Lung (tissue), 12 donors: ENCODE results near the gene P2RX6. TPM values are rescaled to one million over a fixed set of nuclear protein-coding genes. Genes with fewer than 3 reads are reported as not detected.
A peak's percentile ranks its signal among the peaks of the same experiment; 100 is the strongest.

Experiments
- ATAC-seq: fragments of 200-7000 bp; cut with Tn5 transposase; one replicate; pipeline ENCODE4 v1.9.1; 2020; ENCODE audit warnings: moderate number of reproducible peaks; ENCODE audit not compliant: insufficient read depth, low FRiP score
- DNase-seq, 3 donors: peaks; one replicate each; pipeline ENCODE4 v3.0.0-alpha.2; 2013 to 2017
- H3K27ac ChIP-seq, 2 donors: one replicate each; pipeline ENCODE4 v1.5.1; 2013; ENCODE audit warnings: mild to moderate bottlenecking in 2 of 2, moderate library complexity in 2 of 2, control low read depth in 1 of 2, inconsistent platforms in 1 of 2, low read depth in 1 of 2, low read length in 1 of 2
- H3K27me3 ChIP-seq, 3 donors: one replicate each; pipeline ENCODE4 v1.5.1; 2013; ENCODE audit warnings: low read length in 2 of 3; ENCODE audit not compliant: control insufficient read depth in 3 of 3, insufficient read depth in 3 of 3
- H3K36me3 ChIP-seq, 4 donors: one replicate each; pipeline ENCODE4 v1.5.1; 2013; ENCODE audit warnings: low read length in 4 of 4, mild to moderate bottlenecking in 1 of 4, moderate library complexity in 1 of 4; ENCODE audit not compliant: control insufficient read depth in 4 of 4, insufficient read depth in 4 of 4
- H3K4me1 ChIP-seq, 5 donors: one replicate each; pipeline ENCODE4 v1.5.1; 2013; ENCODE audit warnings: low read length in 5 of 5, mild to moderate bottlenecking in 2 of 5, moderate library complexity in 1 of 5; ENCODE audit not compliant: control insufficient read depth in 5 of 5, insufficient read depth in 5 of 5
- H3K4me3 ChIP-seq: one replicate; pipeline ENCODE4 v1.5.1; 2013; ENCODE audit warnings: mild to moderate bottlenecking, control low read depth, moderate library complexity
- H3K9ac ChIP-seq, 2 donors: one replicate each; pipeline ENCODE4 v1.5.1; 2013; ENCODE audit warnings: low read length in 2 of 2, control low read depth in 1 of 2; ENCODE audit not compliant: insufficient read depth in 1 of 2
- H3K9me3 ChIP-seq, 4 donors: one replicate each; pipeline ENCODE4 v1.5.1; 2013; ENCODE audit warnings: low read length in 3 of 4, mild to moderate bottlenecking in 1 of 4, moderate library complexity in 1 of 4; ENCODE audit not compliant: control insufficient read depth in 4 of 4, insufficient read depth in 3 of 4
- CTCF ChIP-seq: IDR thresholded peaks from 2 replicates; pipeline ENCODE4 v1.5.1; 2012; ENCODE audit warnings: mild to moderate bottlenecking; ENCODE audit errors: control extremely low read depth, extremely low read depth
- WGBS, 2 donors: extraction: QIAGEN DNeasy Blood & Tissue Kit; methylation state at CpG; one replicate each; pipeline ENCODE4 v1.1.7; 2013; 5-methylcytosine and 5-hydroxymethylcytosine counted together
- polyA plus RNA-seq, 2 donors: library from polyadenylated mRNA; stranded (reverse); fragments of 200-250 nt; gene quantifications; one replicate each; pipeline ENCODE4 v1.2.1, GENCODE V29; 2013
- total RNA-seq, 2 donors: library from RNA; depleted of rRNA in 1 of 2; stranded (reverse); fragments of >200 nt in 1 of 2; gene quantifications; one replicate each; pipeline ENCODE4 v1.2.1, GENCODE V29; 2014 to 2021
- donor health status: control.
- donor health status: control.
- donor health status: Bipolar disorder and iron deficiency.
- donor health status: healthy.
- donor health status: DM: yes; HTN: yes; CAD: no.

The P2RX6 gene
- total and polyA plus RNA-seq, 4 donors: 0.21 to 2.2 (median 0.93) TPM

- H3K27ac ChIP-seq: no peak overlapping the region
- WGBS, 2 donors: 57 to 58% methylated on average over 8 of the region's 8 CpGs
- ATAC-seq (no peak), DNase-seq (no peak)
- H3K9ac ChIP-seq: no peak overlapping the region
- no peaks in the 10 kb centered on the region for H3K9me3 ChIP-seq
- no peaks in the 10 kb centered on the region for H3K36me3 ChIP-seq
- no peak for TF ChIP-seq CTCF
- peaks cover 0 to 3% (median 0%) of the 10 kb centered on the region in 5 donors for H3K4me1 ChIP-seq
- no peak overlapping the region for H3K4me3 ChIP-seq
- H3K27me3 ChIP-seq: no peaks in the 10 kb centered on the region
Observed at GRCh38 chr22:21025266-21025665, 10.3 kb downstream of the P2RX6 start.

- no peak for ATAC-seq
- no peak overlapping the region for H3K9ac ChIP-seq
- WGBS, 2 donors: 88 to 89% methylated on average over 27 of the region's 27 CpGs
Observed at GRCh38 chr22:21025763-21026755, 11.1 kb downstream of the P2RX6 start.

GRCh38 chr22:21026783-21027692, 12.1 kb downstream of the P2RX6 start:
- WGBS, 2 donors: 72 to 81% methylated on average over 14 of the region's 14 CpGs
- Histone ChIP-seq H3K36me3 (no peaks in the 10 kb centered on the region), H3K27ac (no peak overlapping the region), H3K4me1 (peaks cover 0 to 3% (median 0%) of the 10 kb centered on the region in 5 donors), H3K9ac (no peak overlapping the region), H3K9me3 (no peaks in the 10 kb centered on the region), H3K27me3 (peaks cover 0 to 4% (median 0%) of the 10 kb centered on the region in 3 donors), H3K4me3 (no peak overlapping the region)
- DNase-seq (peak; percentile 38 to 71 (median 63)), ATAC-seq (no peak)
- TF ChIP-seq CTCF: no peak

More at GRCh38 chr22:21025763-21026755, 11.1 kb downstream of the P2RX6 start:
- no peak overlapping the region for H3K27ac ChIP-seq
- no peak for TF ChIP-seq CTCF
- no peaks in the 10 kb centered on the region for H3K9me3 ChIP-seq
- H3K4me3 ChIP-seq: no peak overlapping the region
- H3K27me3 ChIP-seq: peaks cover 0 to 2% (median 0%) of the 10 kb centered on the region in 3 donors
- H3K4me1 ChIP-seq: peaks cover 0 to 3% (median 0%) of the 10 kb centered on the region in 5 donors
- no peak for DNase-seq
- no peaks in the 10 kb centered on the region for H3K36me3 ChIP-seq
